Raji (cell line): ENCODE results near the gene PEX6.

ENCODE experiments used
- POLR2A ChIP-seq: IDR thresholded peaks from 2 replicates; pipeline ENCODE4 v1.6.1; 2011; ENCODE audit warnings: low read depth, low read length, control low read depth; ENCODE audit not compliant: insufficient read depth

PEX6 gene

DNA sequence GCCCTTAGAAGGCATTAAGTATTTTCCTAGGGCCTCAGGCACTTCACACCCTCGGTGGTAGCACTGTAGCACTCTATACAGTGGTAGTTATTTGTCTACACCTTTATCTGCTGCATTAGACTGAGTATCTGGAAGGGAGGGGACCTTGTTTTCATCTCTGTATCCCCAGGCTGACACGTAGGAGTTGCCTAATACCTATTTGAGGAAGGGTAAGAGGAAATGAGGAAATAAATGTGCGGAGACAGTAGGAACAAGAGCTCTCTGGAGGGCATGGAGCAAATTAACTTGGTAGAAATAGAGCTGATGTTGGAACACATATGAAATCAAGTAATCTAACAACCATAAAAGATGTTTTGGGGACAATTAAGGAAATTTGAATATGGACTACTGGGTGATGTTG is 45.8 kb downstream of the PEX6 start:
- no peak for TF ChIP-seq POLR2A

DNA sequence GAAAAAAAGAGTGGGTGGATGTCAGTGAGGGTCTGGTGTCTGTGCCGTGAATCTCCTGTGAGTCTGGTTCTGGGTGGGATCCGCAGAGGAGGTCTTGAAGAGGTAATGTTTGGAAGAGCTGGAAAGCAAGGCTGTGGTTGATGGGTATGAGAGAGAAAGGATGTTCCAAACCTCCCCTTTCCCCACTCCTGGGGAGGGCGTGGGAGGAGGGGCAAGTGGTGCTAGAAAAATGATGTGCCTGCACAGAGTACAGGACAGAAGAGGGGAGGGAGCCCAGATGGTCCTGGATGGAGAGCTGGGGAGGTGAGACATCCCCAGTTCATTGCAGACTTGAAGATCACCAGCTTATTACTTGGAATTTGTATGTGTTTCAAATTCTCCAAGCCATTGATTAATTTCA is 46.6 kb downstream of the PEX6 start:
- TF ChIP-seq POLR2A: no peak

DNA sequence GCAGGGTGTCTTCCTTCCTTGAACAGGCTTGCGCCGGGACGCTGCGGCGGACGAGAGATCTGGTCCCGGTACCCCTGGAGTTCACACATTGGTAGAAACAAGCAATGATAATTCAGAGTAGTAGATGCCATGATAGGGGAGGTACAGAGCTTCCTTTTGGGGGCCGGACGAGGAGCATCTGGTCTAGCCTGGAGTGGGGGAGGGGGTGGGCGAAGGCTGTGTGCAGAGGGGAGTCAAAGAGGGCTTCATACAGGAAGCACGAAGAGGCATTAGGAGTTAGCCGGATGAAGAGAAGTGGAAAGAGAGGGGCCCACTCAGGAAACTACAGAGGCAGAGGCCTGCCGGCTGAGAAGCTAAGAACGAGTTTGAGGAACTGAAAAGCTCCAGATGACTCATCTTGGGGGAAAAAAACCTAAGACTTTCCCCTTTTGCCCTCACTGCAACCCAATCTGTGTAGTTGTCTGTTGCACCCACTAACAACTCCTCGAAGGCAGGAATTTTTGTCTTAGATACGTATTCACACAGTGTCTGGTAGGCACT is 49.1 kb downstream of the PEX6 start:
- peak; percentile 67 for TF ChIP-seq POLR2A

DNA sequence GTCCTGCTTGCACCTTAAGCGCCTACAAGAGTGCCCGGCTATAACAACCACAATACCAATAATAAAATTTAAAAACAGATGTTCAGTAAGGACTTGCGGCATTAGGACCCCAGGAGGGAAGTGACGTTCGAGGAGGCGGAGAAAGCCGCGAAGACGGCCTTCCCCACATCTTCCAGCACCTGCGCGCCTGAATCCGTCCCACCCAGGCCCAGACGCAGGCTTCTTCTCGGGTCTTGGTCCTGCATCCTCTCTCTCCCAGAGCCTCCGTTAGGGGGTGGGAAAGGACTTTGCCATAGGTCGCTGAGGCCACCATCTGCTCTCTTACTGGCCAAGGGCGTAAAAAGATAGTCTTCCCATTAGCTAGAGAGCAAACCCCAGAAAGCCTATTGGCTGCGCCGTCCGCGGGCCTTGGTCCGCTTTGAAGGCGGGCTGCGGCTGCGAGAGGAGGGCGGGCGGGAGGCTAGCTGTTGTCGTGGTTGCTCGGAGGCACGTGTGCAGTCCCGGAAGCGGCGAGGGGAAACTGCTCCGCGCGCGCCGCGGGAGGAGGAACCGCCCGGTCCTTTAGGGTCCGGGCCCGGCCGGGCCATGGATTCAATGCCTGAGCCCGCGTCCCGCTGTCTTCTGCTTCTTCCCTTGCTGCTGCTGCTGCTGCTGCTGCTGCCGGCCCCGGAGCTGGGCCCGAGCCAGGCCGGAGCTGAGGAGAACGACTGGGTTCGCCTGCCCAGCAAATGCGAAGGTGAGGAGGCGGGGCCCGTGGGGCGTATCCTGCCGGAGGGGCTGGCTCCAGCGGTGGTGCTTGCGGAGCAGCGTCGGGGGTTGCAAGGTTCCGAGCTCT is 49.8 kb downstream of the PEX6 start, which contains the start of gene CNPY3:
TSS of gene CNPY3 (plus strand) at position 495 of the 835 bp plus-strand sequence. CDS start at position 586, 91 bp downstream.
- peak; percentile 68 for TF ChIP-seq POLR2A

DNA sequence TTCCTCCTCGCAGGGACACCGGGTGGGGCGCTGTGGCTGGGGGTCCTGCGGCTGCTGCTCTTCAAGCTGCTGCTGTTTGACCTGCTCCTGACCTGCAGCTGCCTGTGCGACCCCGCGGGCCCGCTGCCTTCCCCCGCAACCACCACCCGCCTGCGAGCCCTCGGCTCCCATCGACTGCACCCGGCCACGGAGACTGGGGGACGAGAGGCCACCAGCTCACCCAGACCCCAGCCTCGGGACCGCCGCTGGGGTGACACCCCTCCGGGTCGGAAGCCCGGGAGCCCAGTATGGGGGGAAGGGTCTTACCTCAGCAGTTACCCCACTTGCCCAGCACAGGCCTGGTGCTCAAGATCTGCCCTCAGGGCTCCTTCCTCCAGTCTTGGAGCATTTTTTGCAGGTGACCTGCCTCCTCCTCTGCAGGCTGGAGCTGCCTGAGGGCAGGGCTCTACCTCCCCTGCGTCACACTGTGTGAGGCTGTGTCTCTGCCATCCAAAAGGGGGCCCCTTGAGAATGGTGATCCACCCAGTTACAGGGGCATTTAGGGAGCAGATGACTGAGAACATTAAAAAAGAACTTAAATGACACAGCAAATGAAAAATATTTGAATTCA is 53.6 kb downstream of the PEX6 start:
- TF ChIP-seq POLR2A: no peak

DNA sequence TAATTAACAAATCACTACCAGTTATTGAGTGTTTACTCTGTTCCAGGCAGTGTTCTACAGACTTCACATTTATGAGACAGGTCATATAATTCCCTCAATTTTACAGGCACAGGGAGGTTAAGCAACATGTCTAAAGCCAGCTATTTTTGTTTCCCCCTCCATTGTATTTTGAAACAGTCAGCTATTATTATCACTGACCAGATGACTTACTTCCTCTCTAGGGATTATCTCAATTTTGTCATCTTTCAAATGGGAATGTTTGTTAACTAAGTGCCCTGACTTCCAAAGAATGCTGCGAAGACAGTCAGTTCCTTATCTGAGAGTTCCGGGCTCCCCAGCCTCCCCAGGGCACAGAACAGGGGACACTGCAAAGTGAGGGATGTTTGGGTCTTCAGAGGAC is 55.3 kb downstream of the PEX6 start:
- no peak for TF ChIP-seq POLR2A

DNA sequence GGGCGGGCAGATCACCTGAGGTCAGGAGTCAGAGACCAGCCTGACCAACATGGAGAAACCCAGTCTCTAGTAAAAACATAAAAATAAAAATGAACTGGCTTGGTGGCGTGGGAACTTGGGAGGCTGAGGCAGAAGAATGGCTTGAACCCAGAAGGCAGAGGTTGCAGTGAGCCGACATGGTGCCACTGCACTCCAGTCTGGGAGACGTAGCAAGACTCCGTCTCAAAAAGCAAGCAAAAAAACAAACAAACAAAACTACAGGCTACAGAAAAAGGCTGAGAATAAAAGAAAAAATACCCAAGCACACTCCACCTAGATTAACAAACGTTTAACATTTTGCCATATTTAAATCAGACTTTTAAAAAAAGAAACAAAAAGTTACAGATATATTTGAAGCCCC is 57.2 kb downstream of the PEX6 start:
- TF ChIP-seq POLR2A: no peak

DNA sequence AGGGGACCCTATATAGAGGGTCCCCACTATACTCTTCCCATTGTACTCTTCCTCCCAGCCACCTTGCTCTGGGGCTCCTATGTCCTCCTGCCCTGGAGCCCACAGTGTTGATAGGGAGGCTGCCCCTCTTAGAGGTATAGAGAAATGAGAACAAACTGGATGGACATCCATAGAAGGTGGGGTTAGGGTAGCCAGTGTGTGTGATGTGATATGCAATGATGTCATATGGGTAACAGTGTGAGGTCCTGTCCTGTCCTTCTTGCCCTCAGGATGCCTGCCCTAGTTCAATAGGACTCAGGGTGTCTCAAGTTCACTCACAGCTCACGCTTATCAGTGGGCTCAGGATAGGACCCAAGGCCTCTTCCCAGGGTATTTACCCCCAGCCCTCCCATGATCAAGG is 62.7 kb downstream of the PEX6 start:
- no peak for TF ChIP-seq POLR2A

DNA sequence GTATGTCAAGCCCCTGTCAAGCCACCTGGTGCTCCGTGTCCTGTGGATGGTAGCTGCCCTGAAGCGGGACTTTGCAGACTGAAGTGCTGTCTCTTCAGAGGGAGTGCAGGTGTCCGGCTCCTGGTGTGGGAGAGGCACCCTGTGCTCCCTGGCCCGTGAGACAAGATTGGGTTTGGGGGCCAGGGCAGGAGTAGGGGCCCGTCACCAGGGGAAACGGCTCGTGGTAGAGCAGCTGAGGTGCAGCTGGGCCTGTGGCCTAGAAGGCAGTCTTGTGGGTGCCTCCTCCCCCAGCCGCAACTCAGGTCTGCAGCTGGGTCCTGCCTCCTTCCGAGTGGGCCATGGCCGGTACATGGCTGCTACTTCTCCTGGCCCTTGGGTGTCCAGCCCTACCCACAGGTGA is 63.2 kb downstream of the PEX6 start, which contains the start of gene PTCRA:
TSS of gene PTCRA (plus strand) at position 322 of the 400 bp plus-strand sequence. CDS start at position 339, 17 bp downstream.
- TF ChIP-seq POLR2A: no peak

DNA sequence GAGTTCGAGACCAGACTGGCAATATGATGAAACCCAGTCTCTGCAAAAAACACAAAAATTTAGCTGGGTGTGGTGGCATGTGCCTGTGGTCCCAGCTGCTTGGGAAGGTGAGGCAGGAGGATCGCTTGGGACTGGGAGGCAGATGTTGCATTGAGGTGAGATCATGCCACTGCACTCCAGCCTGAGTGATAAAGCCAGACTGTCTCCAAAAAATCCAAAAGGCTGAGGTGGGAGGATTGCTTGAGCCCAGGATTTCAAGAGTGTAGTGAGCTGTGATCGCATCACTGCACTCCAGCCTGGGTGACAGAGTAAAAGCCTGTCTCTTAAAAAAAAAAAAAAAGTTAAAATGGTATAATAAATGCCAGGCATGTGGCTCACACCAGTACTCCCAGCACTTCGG is 64.4 kb downstream of the PEX6 start:
- no peak for TF ChIP-seq POLR2A
